ENCODE measurements around the gene TRIM40. TPM values are rescaled to one million over a fixed set of nuclear protein-coding genes. Genes with fewer than 3 reads are reported as not detected.
"Not testable (repeated sequence)": the region's sequence is repeated elsewhere in the genome, so short reads cannot be mapped to it uniquely, and the experiment has no call there.

TRIM40 gene
- total RNA-seq, 5 donors from 2014 or later (not counting 1 experiment from before 2014, with no cell fraction given), result not detected

DNA sequence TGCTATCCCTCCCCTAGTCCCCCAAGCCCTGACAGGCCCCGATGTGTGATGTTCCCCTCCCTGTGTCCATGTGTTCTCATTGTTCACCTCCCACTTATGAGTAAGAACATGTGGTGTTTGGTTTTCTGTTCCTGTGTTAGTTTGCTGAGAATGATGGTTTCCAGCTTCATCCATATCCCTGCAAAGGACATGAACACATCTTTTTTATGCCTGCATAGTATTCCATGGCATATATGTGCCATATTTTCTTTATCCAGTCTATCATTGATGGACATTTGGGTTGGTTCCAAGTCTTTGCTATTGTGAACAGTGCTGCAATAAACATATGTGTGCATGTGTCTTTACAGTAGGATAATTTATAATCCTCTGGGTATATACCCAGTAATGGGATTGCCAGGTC lies 29.3 kb downstream of the TRIM40 start:
- H3K36me3 ChIP-seq (ENCODE audit: control insufficient read depth in 2 of 2, extremely low read depth in 1 of 2, insufficient read depth in 1 of 2, low read length in 1 of 2); H3K27ac ChIP-seq (ENCODE audit: low read length); H3K36me3 Mint-ChIP-seq; H3K4me3 Mint-ChIP-seq; H3K4me1 ChIP-seq (ENCODE audit: control insufficient read depth in 1 of 2, extremely low read depth in 1 of 2, insufficient read depth in 2 of 2, low read length in 2 of 2); H3K27ac Mint-ChIP-seq; H3K4me3 ChIP-seq (ENCODE audit: control insufficient read depth in 1 of 2, extremely low read depth in 1 of 2, low read length in 1 of 2); CTCF ChIA-PET; H3K9me3 Mint-ChIP-seq; ATAC-seq (replicated peaks in 1 of 4); DNase-seq; H3K9me3 ChIP-seq; POLR2A ChIA-PET: not testable (repeated sequence)
- H3K27me3 Mint-ChIP-seq, result peaks cover 16 to 19% of the 10 kb centered on the region in 2 donors
- H3K4me1 Mint-ChIP-seq, result peaks cover 7 to 17% (median 12%) of the 10 kb centered on the region in 3 donors
- peaks cover 0 to 23% of the 10 kb centered on the region in 2 experiments for H3K27me3 ChIP-seq (replicated peaks in 1 of 2; ENCODE audit: control insufficient read depth in 2 of 2, extremely low read depth in 1 of 2, insufficient read depth in 2 of 2, low read length in 1 of 2)
- WGBS (ENCODE audit: insufficient coverage), result no CpG with 5 or more reads among the region's 1 CpG

DNA sequence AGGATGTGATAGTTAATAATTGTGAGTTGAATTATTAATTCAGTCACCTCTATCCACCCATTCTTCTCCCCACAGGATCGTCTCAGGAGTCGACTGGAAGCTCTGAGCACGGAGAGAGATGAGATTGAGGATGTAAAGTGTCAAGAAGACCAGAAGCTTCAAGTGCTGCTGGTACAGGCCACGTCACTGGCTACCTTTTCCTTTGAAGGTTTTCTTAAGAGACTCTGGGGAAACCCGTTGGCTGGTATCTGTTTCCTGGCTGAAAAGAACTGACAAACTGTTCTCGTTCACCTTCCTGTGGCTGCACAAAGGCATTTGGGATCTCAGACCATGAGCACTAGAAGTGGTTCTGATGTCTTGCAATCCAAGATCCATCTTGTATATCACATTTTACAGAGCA lies 31.2 kb downstream of the TRIM40 start:
- peak in 2 of 35 experiments; percentile 10 to 39 for DNase-seq
- WGBS (ENCODE audit: insufficient coverage), result 4% methylated on average over 3 of the region's 6 CpGs
- H3K36me3 ChIP-seq (ENCODE audit: control insufficient read depth in 2 of 2, extremely low read depth in 1 of 2, insufficient read depth in 1 of 2, low read length in 1 of 2), result no peaks in the 10 kb centered on the region
- no peaks in the 10 kb centered on the region for H3K9me3 Mint-ChIP-seq
- H3K4me1 ChIP-seq (ENCODE audit: control insufficient read depth in 1 of 2, extremely low read depth in 1 of 2, insufficient read depth in 2 of 2, low read length in 2 of 2), result peaks cover 0 to 15% of the 10 kb centered on the region in 2 experiments
- ChIA-PET CTCF (no interaction called here), POLR2A (no interaction called here)
- H3K27ac Mint-ChIP-seq, result no peak overlapping the region
- peak in 1 of 4 experiments; percentile 65 for ATAC-seq (replicated peaks in 1 of 4)
- no peaks in the 10 kb centered on the region for H3K9me3 ChIP-seq
- peaks cover 29 to 34% of the 10 kb centered on the region in 2 donors for H3K27me3 Mint-ChIP-seq
- H3K4me1 Mint-ChIP-seq, result peaks cover 7 to 20% (median 16%) of the 10 kb centered on the region in 3 donors
- H3K36me3 Mint-ChIP-seq, result no peaks in the 10 kb centered on the region
- peaks cover 6 to 33% of the 10 kb centered on the region in 2 experiments for H3K27me3 ChIP-seq (replicated peaks in 1 of 2; ENCODE audit: control insufficient read depth in 2 of 2, extremely low read depth in 1 of 2, insufficient read depth in 2 of 2, low read length in 1 of 2)
- no peak overlapping the region for H3K4me3 Mint-ChIP-seq
- no peak overlapping the region for H3K27ac ChIP-seq (ENCODE audit: low read length)
- no peak overlapping the region for H3K4me3 ChIP-seq (ENCODE audit: control insufficient read depth in 1 of 2, extremely low read depth in 1 of 2, low read length in 1 of 2)

DNA sequence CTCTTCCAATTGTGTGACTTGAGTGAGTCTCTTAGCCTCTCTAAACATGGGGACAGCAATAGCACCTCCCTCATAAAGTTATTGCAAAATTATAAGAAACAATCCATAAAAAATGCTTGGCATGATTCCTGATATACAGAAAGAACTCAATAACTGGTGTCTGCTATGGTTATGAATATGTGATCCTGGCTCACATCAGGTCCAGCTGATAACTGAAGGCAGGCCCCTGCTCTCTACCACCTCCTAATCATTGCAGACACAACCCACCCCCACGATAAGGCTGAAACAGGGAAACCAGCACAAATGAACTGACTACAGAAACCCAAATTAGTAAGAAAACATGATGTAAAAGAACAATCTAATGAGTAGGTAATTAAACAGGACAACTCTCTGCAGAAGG lies 32.8 kb downstream of the TRIM40 start:
- CTCF ChIA-PET, result no interaction called here
- no peak overlapping the region for H3K4me3 Mint-ChIP-seq
- no peak overlapping the region for H3K4me3 ChIP-seq (ENCODE audit: control insufficient read depth in 1 of 2, extremely low read depth in 1 of 2, low read length in 1 of 2)
- H3K27me3 Mint-ChIP-seq, result peaks cover 37 to 45% of the 10 kb centered on the region in 2 donors
- POLR2A ChIA-PET, result no interaction called here
- H3K9me3 Mint-ChIP-seq, result no peaks in the 10 kb centered on the region
- peaks cover 0 to 15% (median 5%) of the 10 kb centered on the region in 3 donors for H3K4me1 Mint-ChIP-seq
- ATAC-seq (replicated peaks in 1 of 4), result no peak
- H3K27ac Mint-ChIP-seq, result no peak overlapping the region
- H3K27ac ChIP-seq (ENCODE audit: low read length), result no peak overlapping the region
- H3K4me1 ChIP-seq (ENCODE audit: control insufficient read depth in 1 of 2, extremely low read depth in 1 of 2, insufficient read depth in 2 of 2, low read length in 2 of 2), result peaks cover 0 to 11% of the 10 kb centered on the region in 2 experiments
- no peaks in the 10 kb centered on the region for H3K36me3 Mint-ChIP-seq
- DNase-seq, result no peak
- H3K36me3 ChIP-seq (ENCODE audit: control insufficient read depth in 2 of 2, extremely low read depth in 1 of 2, insufficient read depth in 1 of 2, low read length in 1 of 2), result no peaks in the 10 kb centered on the region
- no peaks in the 10 kb centered on the region for H3K9me3 ChIP-seq
- peaks cover 8 to 39% of the 10 kb centered on the region in 2 experiments for H3K27me3 ChIP-seq (replicated peaks in 1 of 2; ENCODE audit: control insufficient read depth in 2 of 2, extremely low read depth in 1 of 2, insufficient read depth in 2 of 2, low read length in 1 of 2)
- WGBS (ENCODE audit: insufficient coverage), result no CpG with 5 or more reads among the region's 1 CpG

GRCh38 chr6:30169658-30170614 lies 34.0 kb downstream of the TRIM40 start:
- H3K27me3 ChIP-seq (replicated peaks in 1 of 2; ENCODE audit: control insufficient read depth in 2 of 2, extremely low read depth in 1 of 2, insufficient read depth in 2 of 2, low read length in 1 of 2), result peaks cover 10 to 33% of the 10 kb centered on the region in 2 experiments
- CTCF ChIA-PET, result interaction anchor here in 1 of 2 donors (1.7 kb wide), 1 partner anchor 67 kb away, joined by 10 read pairs; no protein-coding TSS in a partner anchor
- Mint-ChIP-seq H3K27me3 (peaks cover 41 to 53% of the 10 kb centered on the region in 2 donors), H3K9me3 (no peaks in the 10 kb centered on the region), H3K36me3 (no peaks in the 10 kb centered on the region), H3K27ac (no peak overlapping the region), H3K4me1 (peaks cover 0 to 15% (median 5%) of the 10 kb centered on the region in 3 donors), H3K4me3 (no peak overlapping the region)
- H3K4me1 ChIP-seq (ENCODE audit: control insufficient read depth in 1 of 2, extremely low read depth in 1 of 2, insufficient read depth in 2 of 2, low read length in 2 of 2), result peaks cover 0 to 11% of the 10 kb centered on the region in 2 experiments
- H3K27ac ChIP-seq (ENCODE audit: low read length), result no peak overlapping the region
- H3K9me3 ChIP-seq, result no peaks in the 10 kb centered on the region
- ATAC-seq (replicated peaks in 1 of 4) (peak; percentile 77 to 84 (median 80)), DNase-seq (peak in 2 of 35 experiments; percentile 21 to 67)
- H3K36me3 ChIP-seq (ENCODE audit: control insufficient read depth in 2 of 2, extremely low read depth in 1 of 2, insufficient read depth in 1 of 2, low read length in 1 of 2), result no peaks in the 10 kb centered on the region
- WGBS (ENCODE audit: insufficient coverage), result 40% methylated on average over 3 of the region's 7 CpGs
- H3K4me3 ChIP-seq (ENCODE audit: control insufficient read depth in 1 of 2, extremely low read depth in 1 of 2, low read length in 1 of 2), result no peak overlapping the region
- POLR2A ChIA-PET, result no interaction called here

DNA sequence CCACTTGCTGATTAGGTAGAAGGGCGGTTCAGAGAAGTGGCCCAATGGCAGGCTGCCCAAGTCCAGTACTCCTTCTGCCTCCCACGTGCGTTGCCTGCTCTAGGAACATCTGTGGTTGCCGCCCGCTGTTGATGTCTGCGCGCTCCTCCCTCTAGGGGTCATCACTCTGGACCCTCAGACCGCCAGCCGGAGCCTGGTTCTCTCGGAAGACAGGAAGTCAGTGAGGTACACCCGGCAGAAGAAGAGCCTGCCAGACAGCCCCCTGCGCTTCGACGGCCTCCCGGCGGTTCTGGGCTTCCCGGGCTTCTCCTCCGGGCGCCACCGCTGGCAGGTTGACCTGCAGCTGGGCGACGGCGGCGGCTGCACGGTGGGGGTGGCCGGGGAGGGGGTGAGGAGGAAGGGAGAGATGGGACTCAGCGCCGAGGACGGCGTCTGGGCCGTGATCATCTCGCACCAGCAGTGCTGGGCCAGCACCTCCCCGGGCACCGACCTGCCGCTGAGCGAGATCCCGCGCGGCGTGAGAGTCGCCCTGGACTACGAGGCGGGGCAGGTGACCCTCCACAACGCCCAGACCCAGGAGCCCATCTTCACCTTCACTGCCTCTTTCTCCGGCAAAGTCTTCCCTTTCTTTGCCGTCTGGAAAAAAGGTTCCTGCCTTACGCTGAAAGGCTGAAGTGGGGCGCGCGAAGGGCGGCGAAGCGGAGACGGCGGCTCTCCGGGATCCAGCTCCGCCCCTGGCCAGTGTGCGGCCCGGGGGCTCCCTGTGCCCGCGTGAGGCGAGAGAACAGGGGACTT lies 35.9 kb downstream of the TRIM40 start:
- Histone ChIP-seq H3K36me3 (ENCODE audit: control insufficient read depth in 2 of 2, extremely low read depth in 1 of 2, insufficient read depth in 1 of 2, low read length in 1 of 2) (no peaks in the 10 kb centered on the region), H3K4me3 (ENCODE audit: control insufficient read depth in 1 of 2, extremely low read depth in 1 of 2, low read length in 1 of 2) (no peak overlapping the region), H3K27ac (ENCODE audit: low read length) (no peak overlapping the region), H3K9me3 (no peaks in the 10 kb centered on the region), H3K4me1 (ENCODE audit: control insufficient read depth in 1 of 2, extremely low read depth in 1 of 2, insufficient read depth in 2 of 2, low read length in 2 of 2) (peaks cover 0 to 11% of the 10 kb centered on the region in 2 experiments), H3K27me3 (replicated peaks in 1 of 2; ENCODE audit: control insufficient read depth in 2 of 2, extremely low read depth in 1 of 2, insufficient read depth in 2 of 2, low read length in 1 of 2) (peaks cover 15 to 33% of the 10 kb centered on the region in 2 experiments)
- no peaks in the 10 kb centered on the region for H3K36me3 Mint-ChIP-seq
- 13% methylated on average over 61 of the region's 62 CpGs for whole genome bisulfite sequencing (ENCODE audit: insufficient coverage)
- H3K4me1 Mint-ChIP-seq, result peaks cover 0 to 13% (median 5%) of the 10 kb centered on the region in 3 donors
- peak; percentile 26 to 45 (median 43) for ATAC-seq (replicated peaks in 1 of 4)
- H3K9me3 Mint-ChIP-seq, result no peaks in the 10 kb centered on the region
- CTCF ChIA-PET, result interaction anchor here in 1 of 2 donors (0.5 kb wide), 1 partner anchor 49 kb away, joined by 3 read pairs; no protein-coding TSS in a partner anchor
- H3K27me3 Mint-ChIP-seq, result peaks cover 54 to 70% of the 10 kb centered on the region in 2 donors
- H3K27ac Mint-ChIP-seq, result no peak overlapping the region
- DNase-seq, result no peak
- POLR2A ChIA-PET, result no interaction called here
- peak overlapping the region in 1 of 3 donors; percentile 48 for H3K4me3 Mint-ChIP-seq

DNA sequence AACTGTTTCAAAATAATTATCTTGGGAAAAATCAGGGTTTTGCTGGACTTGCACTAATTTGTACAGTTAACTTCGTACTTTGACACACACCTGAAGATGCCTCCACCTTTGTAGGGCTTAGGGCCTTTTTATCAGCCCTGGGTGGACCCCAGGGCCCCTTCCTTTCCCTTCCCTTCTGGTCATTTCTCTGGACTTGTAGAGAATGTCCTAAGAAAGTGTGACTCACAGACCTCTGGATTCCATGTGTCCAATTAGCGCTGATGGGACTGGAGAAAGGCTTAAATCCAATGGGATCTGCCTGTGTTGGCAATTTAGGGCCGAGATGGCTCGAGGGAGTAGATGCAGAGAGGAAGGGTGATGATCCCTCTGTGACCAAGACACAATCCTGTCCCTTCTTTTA lies 36.7 kb downstream of the TRIM40 start:
- CTCF ChIA-PET, result no interaction called here

More for the DNA sequence above, 36.7 kb downstream of the TRIM40 start:
- Mint-ChIP-seq H3K27ac (no peak overlapping the region), H3K9me3 (no peaks in the 10 kb centered on the region), H3K4me1 (peaks cover 0 to 11% (median 4%) of the 10 kb centered on the region in 3 donors), H3K4me3 (peak overlapping the region in 1 of 3 donors; percentile 25), H3K36me3 (no peaks in the 10 kb centered on the region), H3K27me3 (peaks cover 60 to 78% of the 10 kb centered on the region in 2 donors)
- Histone ChIP-seq H3K36me3 (ENCODE audit: control insufficient read depth in 2 of 2, extremely low read depth in 1 of 2, insufficient read depth in 1 of 2, low read length in 1 of 2) (no peaks in the 10 kb centered on the region), H3K27me3 (replicated peaks in 1 of 2; ENCODE audit: control insufficient read depth in 2 of 2, extremely low read depth in 1 of 2, insufficient read depth in 2 of 2, low read length in 1 of 2) (peaks cover 20 to 33% of the 10 kb centered on the region in 2 experiments), H3K4me3 (ENCODE audit: control insufficient read depth in 1 of 2, extremely low read depth in 1 of 2, low read length in 1 of 2) (no peak overlapping the region), H3K9me3 (no peaks in the 10 kb centered on the region), H3K4me1 (ENCODE audit: control insufficient read depth in 1 of 2, extremely low read depth in 1 of 2, insufficient read depth in 2 of 2, low read length in 2 of 2) (peaks cover 0 to 11% of the 10 kb centered on the region in 2 experiments), H3K27ac (ENCODE audit: low read length) (no peak overlapping the region)
- ATAC-seq (replicated peaks in 1 of 4), result no peak
- WGBS (ENCODE audit: insufficient coverage), result 70% methylated on average over 4 of the region's 4 CpGs
- DNase-seq, result no peak
- POLR2A ChIA-PET, result no interaction called here

All from T-cell (primary cell).